Adrenal gland (tissue), 5 donors: Measurements from ENCODE around the gene TSSK6.

ENCODE experiments used
- CTCF ChIP-seq, 6 experiments: fragments of 450-650 bp in 4 of 6; fragments of 200-600 bp in 2 of 6; sonication (generic) in 1 of 6; IDR thresholded peaks; 1 replicate in 5 of 6; 2 replicates in 1 of 6; pipeline versions ENCODE4 v1.5.1 to v1.8.0; 2016 to 2021; ENCODE audit warnings: antibody characterized with exemption in 6 of 6, mild to moderate bottlenecking in 2 of 6, moderate library complexity in 1 of 6
- POLR2A ChIP-seq, 2 donors: fragments of 450-650 bp; IDR thresholded peaks; one replicate each; pipeline ENCODE4 v1.6.1; 2017; ENCODE audit warnings: antibody characterized with exemption in 2 of 2, mild to moderate bottlenecking in 2 of 2, moderate library complexity in 1 of 2
- donor health status: DM: no; HTN: no; CAD: no.

- TF ChIP-seq CTCF (IDR thresholded peaks at IDR 0.05): no peak
- TF ChIP-seq POLR2A (IDR thresholded peaks at IDR 0.05): no peak
Measured at GRCh38 chr19:19501798-19502197, 13.6 kb downstream of the TSSK6 start.
